Hindlimb muscle (tissue), 1 donor: Measurements from ENCODE around the gene SLC4A11. TPM values are rescaled to one million over a fixed set of nuclear protein-coding genes. Genes with fewer than 3 reads are reported as not detected.

Experiments used
- DNase-seq: peaks from one replicate; pipeline ENCODE4 v3.0.0-alpha.2; 2013
- polyA plus RNA-seq: library from polyadenylated mRNA; unstranded; fragments of 120-200 nt; gene quantifications from one replicate; pipeline ENCODE4 v1.2.1, GENCODE V29; 2013; ENCODE audit not compliant: insufficient read length

The SLC4A11 gene
- 2.3 TPM for polyA plus RNA-seq

DNA sequence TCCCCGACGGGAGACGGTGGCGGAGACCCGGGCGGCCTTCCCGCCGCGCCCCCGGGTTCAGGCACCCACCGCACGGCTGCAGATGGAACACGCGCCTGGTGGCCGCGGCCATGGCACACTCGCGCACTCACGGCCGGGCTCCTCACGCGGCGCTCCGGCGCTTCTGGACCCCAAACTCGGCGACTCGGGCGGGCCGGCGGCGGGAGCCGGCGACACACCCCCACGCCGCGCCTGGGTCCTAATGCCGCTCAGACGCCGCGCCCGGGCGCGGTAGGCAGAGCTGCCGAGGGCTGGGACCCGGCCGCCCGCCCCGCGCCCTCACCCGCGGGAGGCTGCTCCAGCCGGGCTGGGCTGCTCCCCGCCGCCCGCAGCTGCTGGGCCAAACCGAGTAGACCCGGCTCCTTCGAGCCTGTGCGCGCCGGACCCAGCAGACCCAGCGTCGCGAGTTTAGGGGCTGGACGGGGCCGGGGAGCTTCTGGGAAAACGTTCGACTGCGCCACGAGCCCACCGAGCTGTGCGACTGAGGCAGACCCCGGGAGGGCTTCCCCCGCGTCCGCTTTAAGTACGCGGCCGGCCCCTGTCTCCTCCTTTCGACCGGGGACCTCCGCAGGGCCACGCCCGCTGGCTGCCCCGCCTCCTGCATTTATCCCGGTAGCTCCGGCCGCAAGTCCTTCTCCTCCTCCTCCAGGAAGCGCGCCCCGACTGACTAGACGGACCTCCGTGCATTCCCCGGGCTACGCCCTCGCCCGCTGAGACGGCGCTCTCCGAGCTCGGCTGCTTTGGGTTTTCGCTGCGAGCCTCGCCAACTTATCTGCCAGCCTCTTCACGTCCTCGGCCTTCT lies at the start of gene SLC4A11:
Gene SLC4A11 (minus strand): TSS at position 165 of the 841 bp plus-strand sequence. CDS start 53 bp downstream, at position 112.
- DNase-seq = no peak

DNA sequence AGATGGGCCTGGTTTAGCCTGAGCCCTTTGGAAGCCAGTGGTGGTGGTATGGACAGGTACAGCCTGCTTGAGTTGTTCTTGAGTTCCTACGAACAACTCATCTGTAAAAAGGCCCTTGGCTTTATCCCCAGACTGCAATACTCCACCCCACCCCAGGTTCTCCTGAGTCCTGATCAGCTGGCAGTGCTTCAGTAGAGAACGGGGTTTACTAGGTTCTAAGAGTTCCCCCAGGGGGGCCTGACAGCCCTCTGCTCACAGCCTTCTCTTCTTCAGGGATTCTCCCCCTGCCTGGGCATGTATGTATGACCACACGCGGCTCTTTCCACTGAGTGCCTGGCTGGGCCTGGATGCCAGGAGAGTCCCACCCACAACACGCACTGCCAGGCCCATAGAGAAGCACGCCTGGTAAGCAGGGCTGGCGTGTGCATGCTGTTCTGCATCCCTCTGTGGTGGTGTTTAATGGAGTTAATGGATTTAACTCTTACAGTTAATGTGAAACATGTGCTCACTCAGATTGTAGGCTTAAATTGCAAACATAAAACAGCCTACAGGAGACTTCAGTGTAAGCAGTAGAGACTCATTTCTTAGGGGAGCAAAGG lies 44.3 kb upstream of the SLC4A11 start:
- DNase-seq = no peak

DNA sequence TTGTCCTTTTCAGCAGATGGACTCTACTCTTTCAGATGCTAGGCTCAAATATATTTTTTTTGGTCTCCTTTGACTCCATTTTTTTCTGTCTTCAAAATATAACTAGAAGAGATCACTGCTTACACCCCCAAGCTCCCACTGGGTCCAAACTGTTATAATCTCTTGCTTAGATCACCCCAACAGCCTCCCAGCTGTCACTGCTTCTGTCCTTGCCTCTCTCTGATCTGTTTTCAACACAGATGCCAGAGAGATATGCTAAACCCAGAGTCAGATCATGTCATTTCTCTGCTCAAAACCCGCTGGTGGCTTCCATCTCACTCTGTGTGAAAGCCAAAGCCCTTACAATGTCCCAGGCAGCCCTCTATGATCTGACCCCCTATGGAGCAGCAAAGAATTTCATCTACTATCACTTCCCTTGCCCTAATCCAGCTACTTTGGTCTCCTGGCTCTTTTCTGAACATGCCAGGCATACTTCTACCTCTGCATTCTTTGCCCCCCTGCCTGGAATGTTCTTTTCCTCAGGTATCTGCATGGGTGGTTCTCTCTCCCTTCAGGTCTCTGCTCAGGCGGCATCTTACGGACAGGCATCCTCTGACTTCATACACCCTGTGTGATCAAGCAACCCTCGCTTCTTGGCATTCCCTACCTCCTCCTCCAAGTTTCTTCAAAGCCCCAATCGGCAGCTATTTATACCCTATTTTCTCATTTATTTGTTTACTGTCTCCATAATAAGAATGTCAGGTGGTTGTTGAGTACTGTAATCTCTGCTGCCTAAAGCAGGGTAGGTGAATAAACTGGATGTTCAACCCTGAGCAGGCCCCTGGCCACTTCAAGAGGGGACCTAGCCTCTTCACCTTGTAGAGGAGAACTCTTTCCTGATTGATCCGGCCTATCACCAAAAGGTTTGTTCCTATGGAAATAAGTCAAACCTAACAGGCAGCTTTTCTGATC lies 43.6 kb upstream of the SLC4A11 start:
- no peak for DNase-seq

DNA sequence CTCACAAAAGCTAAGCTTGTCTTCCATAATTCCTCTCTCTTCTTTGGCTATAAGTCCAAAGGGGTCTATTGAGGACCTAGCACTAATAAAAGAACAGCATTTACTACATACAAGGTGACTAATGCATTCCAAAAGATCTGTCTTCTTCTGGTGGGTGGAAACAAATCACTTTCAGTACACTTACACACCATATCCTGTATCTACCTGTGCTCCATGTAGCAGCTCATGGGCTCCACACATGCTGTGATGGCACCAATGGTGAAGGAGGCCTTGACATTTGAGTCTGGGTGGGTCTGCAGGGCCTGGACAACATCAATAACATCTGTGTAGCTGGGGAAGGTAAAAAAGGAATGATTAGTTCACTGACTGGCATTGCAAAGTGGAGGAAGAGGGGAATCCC lies 42.4 kb upstream of the SLC4A11 start:
- no peak for DNase-seq

DNA sequence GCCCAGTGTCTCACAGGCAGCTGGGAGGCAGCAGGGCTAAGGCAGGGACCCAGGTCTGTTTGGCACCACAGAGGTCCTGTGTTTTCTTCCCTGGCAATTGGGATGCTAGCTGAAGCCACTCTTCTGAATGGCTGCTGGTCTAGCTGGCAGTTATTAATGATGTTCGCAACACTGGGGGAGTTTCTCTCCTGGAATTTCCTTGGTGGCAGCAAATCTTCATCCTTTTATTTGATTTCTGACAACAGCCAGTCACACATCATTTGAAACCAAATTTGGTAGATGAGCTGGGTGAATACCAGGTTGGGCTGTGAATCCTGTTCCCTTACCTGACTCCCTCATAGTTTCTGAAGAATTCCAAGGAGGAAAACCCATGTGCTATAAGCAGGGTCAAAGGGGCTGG lies 40.8 kb upstream of the SLC4A11 start:
- no peak for DNase-seq

DNA sequence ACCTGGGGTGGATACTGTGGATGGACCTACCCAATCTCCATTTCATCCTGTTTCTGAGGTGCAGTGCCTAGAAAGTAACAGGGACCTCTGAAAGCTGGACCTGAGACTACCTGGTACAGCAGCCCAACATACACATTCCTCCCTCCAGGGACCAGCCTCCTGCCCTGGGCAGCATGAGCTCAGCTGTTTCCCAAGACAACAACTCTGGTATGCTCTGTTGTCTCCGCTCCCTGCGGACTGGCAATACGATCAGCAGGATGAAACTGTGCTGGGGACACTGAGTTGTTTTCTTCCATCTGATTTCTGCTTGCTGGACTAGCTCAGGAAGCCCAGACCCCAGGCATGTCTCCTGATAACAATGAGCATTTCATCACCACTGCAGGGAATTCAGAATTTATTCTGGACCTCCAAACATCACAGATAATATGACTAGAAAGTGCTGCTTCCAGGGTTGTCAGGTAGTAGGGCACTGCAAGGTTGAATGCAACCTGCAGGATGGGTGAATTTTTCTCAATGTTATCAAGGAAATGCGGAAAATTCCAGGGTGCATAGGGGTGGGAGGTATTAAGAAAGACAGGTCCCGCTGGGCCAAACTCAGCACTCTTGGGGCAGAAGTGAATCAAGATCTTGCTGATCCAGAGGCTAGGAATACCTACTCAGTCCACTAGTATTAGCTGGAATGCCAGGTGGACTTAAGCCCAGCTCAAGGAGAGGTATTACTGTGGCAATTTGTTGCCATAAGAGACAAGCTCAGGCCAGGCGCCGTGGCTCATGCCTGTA lies 38.9 kb upstream of the SLC4A11 start:
- no peak for DNase-seq

DNA sequence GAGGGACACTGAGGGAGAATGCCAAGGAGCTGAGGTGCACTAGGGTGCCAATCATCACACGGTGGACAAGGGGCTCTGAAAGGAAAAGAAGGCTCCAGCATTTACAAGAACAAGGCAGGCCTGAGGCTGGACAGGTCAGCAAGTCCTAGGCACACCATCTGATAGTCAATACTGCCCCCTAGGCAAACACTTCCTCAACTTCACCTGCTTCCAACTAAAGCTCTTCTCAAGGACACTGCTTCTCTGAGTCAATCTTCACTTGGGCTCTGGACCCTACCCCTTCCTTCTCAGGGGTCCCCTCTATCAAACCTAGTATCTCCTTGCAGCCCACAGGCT lies 37.7 kb upstream of the SLC4A11 start:
- DNase-seq = no peak

DNA sequence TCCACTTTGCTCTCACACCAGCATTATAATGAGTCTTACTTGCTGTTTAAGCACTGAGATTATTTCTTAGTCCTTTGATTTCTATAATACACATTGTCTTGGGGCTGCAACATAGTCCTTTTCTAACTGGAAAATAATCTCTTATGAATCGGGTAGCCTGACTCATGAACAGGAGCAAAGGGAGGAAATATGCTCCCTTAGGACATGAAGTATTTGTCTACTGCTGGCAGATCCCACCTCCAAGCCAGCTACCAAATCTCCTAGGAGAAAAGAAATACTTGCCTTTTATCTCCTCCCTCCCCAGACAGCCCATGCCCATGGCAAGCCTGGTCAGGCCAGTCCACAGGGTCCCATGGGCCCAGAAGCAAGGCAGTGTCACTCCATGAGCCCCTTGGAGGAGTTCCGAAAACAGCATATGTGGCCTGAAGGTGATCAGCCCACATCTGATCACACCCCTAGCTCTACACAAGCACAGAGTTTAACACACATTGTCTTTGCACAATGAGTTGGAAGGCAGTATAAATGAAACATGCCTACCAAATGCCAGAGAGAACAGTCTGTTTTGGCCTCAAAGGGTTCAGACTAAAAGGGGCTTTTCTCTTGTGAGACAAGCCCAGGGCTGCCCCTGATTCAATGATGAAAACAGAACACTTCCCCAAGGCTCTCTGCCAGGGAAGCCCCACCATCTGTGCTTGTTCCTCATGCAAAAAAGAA lies 37.1 kb upstream of the SLC4A11 start:
- no peak for DNase-seq

DNA sequence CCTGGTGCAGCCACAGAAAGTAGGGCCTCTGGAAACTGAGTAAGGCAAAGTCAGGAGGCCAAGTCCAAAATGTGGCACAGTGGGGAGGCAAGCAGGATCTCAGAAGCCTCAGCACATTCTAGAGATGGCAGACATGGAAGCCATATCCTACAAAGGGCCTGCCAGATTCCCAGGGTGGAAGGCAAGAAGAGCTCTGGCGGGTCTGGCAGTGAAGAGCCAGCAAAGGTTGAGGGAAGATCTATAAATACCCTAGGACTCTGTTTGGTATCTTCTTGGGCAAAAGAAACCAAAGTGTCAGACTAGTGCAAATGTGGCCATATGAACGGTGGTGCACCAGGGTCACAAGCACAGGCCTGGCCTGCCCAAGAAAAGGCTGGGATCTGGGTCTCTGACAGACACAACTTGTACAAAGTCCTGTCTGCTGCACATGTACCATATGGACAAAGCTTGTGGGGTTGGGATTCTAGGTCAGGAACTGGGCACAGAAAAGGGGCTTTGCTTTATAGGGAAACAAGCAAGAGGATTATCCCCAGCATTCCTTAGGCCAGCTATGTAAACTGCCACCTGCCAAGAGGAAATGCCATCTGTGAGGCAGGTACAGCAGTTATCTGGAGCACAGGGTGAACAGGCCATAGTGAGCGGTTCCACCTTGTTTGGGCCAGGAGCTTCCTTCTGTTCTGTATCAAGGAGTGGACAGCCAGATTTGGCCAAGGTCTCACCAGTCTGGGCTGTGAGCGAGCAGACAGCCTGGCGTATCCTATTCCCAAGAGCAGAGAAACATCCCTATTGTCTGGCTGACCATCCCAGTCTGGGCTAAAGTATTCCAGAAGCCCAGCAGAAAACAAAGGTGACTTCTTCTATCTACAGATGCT lies 36.3 kb upstream of the SLC4A11 start:
- no peak for DNase-seq

DNA sequence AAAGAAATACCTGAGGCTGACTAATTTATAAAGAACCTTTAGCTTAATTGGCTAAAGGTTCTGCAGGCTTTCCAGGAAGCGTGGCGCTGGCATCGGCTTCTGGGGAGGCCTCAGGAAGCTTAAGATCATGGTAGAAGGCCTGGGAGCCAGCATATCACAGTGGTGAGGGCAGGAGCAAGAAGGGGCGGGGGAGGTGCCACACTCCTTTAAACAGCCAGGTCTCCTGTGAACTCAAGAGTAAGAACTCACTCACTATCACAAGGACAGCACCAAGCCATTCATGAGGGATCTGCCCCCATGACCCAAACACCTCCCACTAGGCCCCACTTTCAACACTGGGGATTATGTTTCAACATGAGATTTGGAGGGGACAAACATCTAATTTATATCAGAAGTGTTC lies 34.4 kb upstream of the SLC4A11 start:
- no peak for DNase-seq

DNA sequence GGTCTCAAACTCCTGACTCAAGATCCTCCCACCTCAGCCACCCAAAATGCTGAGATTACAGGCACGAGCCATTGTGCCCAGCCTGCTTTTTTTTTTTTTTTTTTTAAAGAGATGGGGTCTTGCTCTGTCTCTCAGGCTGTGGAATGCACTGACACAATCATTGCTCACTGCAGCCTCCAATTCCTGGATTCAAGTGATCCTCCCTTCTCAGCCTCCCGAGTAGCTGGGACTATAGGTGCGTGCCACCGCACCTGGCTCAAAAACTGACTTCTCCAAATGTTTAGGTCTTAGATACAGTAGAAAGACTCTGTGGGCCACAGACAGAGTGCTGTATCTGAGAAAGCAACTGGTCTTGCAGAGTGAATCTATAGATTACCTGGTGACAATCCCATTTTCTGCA lies 31.1 kb upstream of the SLC4A11 start:
- no peak for DNase-seq

DNA sequence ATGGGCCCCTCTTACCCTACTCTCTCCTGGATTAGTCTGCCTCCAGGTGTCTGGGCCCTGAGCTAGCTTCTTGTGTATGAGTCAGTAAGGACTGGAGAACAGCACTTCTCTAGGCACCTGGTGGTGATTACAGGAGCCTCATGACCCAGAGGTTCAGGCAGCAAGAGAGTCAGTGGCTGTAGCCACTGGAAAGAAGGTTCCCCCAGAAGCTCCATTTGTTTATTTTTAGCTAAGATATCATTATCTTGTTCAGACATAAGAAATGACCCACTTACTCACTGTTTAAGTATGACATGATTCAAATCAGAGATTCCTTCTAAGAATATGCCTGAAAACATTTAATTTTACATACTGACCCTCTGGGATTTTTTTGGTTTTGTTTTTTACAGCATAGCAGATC lies 23.6 kb upstream of the SLC4A11 start:
- no peak for DNase-seq

DNA sequence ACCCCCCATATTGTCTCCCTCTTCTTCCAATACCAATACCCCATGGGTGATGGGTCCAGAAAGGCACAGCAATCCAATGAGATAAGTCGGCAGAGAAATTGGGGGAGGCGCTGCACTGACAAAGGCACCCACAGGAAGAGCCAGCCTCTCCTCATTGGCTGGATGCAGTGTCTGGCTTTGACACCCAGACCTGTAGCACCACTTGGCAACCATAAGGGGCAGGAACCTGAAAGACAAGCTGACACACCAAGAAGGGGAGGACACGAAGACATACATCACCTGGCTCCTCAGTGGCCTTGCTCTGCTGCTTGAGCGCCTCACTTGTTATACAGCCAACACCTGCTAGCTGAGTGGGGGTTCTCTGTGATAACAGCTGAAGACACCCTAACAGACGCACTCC lies 19.4 kb upstream of the SLC4A11 start:
- no peak for DNase-seq

DNA sequence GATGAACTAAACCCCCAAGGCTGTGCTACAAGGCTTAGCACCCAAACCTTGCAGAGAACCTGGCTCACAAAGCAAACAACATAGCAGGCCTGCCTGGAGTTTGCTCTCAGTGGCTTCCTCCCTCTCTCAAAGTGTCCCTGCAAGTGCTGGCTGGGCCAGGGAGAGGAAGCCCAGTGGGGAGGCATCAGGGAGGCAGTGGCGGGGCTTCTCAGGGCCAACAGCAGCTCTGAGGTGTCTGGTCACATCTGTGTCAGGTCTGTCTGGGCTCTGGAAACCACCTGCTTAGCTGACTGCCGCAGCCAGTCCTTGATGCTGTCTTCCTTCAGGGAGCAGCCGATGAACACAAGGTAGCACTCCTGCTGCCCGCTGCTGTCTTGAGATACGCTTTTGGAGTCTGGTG lies 16.7 kb upstream of the SLC4A11 start:
- no peak for DNase-seq

DNA sequence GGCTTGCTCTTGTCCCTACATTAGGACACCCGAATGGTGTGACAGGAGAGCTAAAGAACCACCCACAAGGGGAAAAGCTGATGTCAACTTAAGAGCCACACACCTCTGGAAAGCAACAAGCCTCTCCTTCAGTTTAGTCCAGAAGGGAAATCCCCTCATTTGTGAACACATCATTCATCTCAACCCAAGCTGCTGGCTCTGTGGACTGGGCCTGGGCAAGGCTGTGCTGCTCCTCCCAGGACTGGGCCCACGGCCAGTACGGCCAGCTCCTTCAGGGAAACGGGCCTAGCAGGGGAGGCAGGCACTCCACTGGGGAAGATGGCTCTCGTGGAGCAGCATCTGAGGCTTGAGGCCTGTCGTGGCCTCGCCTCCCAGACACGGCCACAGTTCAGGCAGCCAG lies 12.8 kb upstream of the SLC4A11 start:
- no peak for DNase-seq

DNA sequence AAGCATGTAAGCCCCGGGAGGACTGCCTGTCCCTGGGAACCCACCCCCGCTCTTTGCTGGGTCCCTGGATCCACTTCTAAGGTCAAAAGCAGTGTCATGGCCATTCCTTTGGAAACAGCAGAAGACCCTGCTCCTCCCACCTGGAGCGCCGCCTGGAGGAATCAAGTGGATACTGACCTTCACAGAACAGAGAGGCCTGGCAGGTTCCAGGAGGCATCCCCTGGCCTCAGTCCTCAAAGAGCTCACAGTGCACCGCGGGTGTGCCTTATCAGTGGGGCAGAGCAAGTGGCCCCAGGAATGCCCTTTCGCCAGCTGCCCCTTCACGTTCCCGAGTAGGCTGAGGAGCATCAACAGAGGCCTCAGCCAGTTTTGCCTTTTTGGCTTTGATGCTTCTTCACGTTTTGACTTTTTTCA lies 11.1 kb upstream of the SLC4A11 start:
- no peak for DNase-seq

DNA sequence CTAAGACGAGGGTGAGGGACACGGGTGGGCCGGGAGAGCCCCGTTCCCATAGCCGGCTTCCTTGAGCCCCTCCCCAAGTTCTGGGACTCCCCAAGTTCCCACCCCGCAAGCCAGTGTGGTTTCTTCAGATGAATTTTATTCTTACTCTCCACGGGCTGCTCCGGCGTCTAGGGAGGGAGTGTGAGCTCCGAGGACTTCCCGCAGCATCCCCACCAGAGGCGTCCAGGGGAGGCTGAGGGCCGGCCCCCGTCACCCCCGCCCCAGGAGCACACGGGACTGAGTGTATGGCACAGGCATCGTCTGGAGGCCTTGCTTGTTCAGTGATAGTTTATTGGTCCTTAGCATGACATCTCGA lies 10.0 kb upstream of the SLC4A11 start:
- no peak for DNase-seq

DNA sequence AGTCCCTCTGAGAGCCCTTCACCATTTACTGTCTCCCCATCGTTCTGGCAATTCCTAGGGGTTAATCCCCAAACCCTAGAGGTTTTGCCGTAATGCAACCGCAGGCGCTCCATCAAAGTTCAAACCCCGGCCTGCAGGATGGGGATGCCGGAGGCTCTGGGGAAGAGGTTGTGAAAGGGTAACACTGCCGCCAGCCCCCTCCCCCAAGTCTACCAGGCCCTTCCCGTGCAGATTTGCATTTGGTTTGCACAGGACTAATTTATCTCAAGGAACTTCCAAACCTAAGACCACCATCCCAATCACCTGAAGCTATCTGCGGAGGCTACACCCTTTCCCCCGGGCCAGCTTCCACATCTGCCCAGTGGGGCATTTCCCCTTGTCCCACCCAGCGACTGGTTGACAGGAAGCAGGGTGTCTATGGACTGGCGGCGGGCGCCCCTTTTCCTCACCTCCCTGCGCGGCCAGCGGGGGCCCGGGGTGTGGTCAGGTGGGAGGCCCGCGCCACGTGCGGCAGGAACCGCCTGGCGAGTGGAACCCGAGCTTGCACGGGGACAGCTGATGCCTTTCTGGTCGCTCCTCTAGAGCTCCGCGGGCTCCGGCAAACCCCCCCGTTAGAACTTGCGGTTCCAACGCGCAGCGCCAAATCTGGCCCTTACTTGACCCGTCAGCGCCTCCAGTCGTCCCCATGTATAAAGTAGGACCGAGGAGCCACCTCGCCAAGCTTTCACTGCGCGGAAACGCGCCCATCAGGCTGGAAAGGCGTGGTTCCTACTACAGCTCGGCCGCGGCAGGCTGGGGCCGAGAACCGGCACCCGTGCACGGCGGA lies 9.4 kb upstream of the SLC4A11 start:
- peak; percentile 38 for DNase-seq

DNA sequence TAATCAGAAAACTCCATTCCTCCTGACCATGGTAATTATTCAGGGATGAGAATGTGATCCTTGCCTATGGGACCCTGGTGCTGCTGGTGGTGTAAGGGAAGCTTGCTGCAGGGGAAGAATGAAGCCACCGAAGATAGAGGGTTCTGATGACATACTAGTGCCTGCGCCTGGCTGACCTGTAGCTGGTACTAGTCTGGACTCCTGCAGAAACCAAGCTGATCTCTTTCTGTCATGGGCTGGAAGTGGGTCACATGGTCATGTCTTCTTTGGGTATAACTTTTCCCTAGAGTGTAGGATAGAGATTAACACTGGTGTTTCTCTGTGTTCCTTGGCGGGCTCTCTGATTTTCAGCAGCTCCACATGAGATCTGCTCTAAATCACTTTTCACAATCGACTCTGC lies 8.6 kb upstream of the SLC4A11 start:
- DNase-seq = no peak

DNA sequence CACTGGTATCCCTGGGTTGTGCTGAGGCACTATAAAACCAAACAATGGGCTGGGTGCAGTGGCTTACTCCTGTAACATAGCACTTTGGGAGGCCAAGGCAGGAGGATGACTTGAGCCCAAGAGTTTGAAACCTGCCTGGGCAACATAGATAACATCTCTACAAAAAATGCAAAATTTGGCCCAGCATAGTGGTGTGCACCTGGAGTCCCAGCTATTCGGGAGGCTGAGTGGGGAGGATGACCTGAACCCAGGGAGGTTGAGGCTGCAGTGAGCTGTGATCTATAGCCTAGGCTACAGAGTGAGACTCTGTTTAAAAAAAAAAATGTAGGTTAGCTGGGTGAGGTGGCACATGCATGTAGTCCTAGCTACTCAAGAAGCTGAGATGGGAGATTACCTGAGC lies 7.7 kb upstream of the SLC4A11 start:
- DNase-seq = no peak
